HG03378 (cell line): Measurements from ENCODE around the gene NECTIN1.

ENCODE experiments used
- ATAC-seq: cut with Tn5 transposase; IDR thresholded peaks from one replicate; pipeline ENCODE4 v1.9.1; 2021; ENCODE audit warnings: mild to moderate bottlenecking, moderate library complexity; ENCODE audit not compliant: unreplicated experiment

Gene NECTIN1

DNA sequence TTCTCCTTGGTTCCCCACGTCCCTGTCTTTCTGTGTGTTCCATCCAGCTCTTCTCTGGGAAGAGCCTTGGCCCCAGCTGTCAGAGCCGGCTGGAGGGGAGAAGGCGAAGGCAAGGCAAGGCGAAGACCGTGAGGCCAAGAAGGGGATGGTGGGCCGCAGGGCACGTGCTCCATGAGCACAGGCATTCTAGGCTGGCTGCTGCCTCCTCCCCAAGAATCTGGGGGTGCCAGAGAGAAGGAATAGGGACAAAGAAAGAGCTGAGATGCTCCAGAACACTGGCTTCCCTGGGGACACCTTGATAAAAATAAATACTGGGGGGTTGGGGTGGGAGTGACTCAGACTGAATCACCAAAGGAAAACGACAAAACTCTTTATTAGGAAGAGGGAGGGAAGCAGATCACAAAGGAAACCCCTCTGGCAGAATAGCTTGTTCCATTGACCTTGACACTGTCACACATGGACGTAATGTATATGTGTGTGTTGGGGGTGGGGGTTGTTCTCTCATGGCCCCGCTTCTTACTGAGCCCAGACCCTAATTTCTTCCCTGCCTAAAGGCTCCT, 52.5 kb downstream of the NECTIN1 start:
- ATAC-seq: no peak

DNA sequence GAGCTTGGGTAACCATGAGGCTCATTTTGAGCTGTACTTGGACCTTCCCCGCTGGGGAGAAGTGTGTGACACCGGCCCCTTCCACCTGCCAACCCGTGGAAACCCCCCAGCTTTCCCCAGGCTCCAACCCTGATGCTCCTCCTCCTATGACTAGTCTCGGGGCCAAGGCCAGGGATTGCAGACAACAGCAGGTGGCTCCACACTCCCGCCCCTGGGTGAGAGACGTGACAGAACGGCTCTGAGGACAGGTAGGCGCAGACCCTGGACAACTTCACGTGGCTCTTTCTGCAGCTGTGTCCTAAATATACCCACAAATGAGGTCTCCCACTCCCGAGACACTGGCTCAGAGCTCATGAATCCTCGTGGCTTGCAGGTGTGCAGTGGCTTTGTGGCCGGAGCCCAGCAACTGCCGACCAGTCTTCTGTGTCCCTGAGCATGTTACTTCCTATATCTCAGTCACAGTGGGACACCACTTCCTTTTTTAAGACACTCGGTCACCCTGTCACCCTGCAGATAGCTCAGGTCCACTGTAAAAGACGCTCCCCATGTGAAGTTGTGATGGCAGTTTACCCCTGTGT, 55.2 kb downstream of the NECTIN1 start:
- ATAC-seq: peak; percentile 85

GRCh38 chr11:119673052-119673758, 55.8 kb downstream of the NECTIN1 start:
- no peak for ATAC-seq

GRCh38 chr11:119672597-119672996, 56.4 kb downstream of the NECTIN1 start:
- no peak for ATAC-seq

- no peak for ATAC-seq
Measured at GRCh38 chr11:119671561-119672015, 57.4 kb downstream of the NECTIN1 start.

- ATAC-seq: no peak
Measured at GRCh38 chr11:119671051-119671450, 57.9 kb downstream of the NECTIN1 start.

- ATAC-seq: no peak
Measured at GRCh38 chr11:119669487-119669886, 59.5 kb downstream of the NECTIN1 start.

DNA sequence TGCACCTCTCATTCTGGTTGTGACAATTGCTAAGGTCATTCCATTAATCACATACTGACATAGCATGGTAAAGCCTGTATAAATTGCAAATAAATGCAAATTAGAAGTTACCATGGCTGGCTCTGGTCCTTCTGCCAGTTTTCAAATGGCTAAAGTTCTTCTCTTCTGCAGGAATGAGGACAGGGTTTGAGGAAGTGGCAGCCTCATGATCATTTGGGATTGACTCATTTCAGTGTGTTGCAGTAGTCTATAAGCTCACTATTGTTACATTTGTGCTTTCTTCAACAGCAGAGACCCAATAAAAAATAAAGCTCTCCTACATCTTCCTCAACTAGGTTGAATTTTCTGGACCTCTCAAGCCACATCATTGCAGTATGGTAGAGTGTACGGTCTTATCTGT, 60.3 kb downstream of the NECTIN1 start:
- ATAC-seq: no peak

DNA sequence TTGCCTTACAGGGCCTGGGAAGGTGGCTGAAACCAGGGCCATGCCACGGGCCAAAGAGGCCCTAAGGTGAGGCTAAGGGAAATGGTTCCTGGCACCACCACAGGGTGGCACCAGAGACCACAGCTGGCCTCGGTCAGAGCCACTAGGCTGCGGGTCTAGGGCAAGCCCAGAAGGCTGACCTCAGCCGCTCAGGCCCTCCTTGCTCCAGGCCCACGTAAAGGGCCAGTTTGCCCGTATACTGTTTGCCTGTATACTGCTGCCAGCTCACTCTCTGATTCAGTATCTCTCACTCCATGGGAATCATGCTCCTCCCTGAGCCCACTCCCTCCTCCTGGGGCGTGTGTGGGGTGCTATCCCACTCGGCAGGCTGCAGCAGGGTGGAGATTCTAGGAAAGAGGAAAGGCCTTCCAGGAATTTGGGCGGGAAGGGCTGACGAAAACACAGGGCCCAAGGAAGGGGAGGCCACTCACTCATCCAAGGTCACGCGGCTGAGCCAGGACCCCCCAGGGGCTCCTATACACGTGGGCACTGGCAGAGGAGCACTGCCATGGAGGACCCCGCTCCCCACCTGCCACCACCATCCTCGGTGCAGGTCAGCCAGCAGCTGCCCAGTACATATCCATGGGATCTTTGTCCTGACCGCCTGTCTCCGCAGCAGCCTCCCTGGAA, 62.4 kb downstream of the NECTIN1 start:
- ATAC-seq: peak; percentile 71

DNA sequence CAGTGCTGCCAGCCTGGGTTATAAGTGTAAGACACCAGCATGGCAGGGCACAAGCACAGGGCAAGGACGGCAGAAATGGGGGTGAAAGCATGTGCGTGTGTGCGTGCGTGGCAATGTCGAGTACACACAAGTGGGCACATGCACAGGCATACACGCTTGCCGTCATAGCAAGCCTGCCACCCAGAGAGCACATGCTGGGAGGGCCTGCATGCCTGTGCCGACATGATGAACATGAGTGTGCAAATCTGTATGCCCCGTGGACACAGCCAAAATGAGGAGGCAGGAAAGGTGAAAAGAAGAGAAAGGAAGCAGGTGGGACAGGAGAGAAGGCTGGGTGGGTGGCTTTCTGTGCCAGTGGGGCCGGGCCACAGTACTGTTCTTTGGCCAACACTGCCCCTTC, 62.9 kb downstream of the NECTIN1 start:
- ATAC-seq: no peak

DNA sequence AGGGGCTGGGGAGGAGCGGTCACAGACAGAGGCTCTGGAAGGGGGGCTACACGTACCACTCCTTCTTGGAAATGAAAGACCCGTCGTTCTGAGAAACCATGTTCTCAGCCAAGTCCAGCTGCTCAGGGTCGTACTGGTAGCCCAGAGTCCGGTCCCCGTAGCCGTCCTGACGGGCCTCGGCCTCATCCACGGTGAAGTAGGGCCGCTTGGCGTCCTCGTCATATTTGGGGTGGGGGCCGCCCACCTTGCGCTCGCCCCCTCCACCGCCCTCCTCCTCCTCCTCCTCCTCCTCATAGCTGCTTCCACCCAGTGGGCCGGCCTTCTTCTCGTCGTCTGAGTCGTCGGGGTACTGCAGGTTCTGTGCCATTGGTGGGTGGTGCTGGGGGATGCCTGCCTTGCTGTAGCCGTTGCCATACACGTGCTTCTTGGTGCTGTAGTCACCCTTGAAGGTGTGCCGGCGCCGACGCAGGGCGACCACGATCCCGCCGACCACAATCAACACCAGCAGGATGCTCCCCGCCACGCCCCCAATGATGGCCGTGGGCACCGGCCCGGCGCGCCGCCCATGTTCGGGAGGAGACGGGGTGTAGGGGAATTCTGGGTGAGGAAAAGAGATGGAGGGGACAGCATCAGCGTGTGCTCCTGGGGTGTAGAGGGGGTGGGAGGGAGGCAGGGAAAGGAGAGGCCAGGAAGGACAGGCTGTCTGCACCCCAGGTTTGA, 64.1 kb downstream of the NECTIN1 start:
- ATAC-seq: no peak

DNA sequence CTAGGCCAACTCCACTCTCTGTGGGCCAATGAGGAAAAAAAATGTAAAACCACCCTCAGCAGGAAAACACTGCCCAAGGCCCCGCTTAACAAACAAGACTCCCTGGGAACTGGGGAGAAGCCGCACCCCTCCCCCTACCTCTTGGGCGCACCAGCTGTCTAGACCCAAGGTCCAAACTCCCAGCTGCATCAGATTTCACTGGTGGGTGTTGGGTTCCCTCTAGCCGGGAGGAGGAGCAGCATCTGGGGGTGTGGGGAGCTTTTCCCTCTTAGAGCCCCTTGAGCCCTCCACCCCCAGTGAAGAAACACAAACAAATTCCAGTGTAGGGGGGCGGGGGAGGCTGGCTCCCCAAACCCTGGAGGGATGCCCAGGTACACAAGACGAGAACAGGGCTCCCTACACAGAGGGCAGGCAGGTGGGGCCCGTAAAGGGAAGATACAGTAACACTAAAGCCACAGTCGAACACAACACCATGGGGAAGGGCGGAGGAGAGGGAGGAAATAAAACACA, 64.9 kb downstream of the NECTIN1 start:
- ATAC-seq: no peak

DNA sequence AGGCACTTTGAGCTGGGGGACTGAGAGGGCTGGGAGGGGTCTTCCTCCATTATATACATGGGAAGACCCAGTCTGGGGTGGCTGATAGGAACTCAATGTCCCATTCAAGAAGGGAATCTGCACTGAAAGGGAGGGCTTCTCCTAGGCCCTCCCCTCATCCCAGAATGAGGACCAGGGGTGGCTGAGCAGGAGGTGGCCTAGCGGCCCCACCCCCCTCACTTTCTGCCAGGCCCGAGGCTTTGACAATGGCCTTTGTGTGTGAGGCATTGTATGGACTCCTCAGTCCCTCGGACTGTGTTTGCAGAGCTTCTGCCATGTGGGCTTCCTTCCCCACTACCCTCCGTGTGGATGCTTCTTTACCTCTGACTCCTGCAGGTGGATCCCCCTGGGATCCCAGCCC, 65.7 kb downstream of the NECTIN1 start:
- ATAC-seq: no peak

DNA sequence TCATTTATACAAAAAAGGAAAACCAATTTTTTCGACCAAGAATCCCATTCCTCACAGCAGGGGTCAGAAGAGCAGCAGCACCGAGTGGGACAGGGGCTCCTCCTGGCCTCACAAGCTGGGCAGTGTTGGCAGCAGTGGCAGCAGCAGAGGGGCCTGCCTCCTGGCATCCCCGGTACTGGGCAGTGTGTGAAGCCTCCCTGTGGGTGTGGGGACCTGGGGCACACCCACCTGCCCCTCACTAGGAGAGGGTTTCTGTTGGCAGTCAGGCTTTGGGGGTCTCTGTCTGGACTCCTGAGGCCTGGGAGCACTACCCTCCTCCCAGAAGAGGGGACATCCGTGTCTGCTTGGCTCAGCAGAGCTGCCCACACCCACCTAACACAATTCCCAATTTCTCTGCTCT, 67.8 kb downstream of the NECTIN1 start:
- ATAC-seq: no peak

- ATAC-seq: no peak
Measured at GRCh38 chr11:119659971-119660723, 68.9 kb downstream of the NECTIN1 start.

GRCh38 chr11:119652907-119653659, 75.9 kb downstream of the NECTIN1 start:
- ATAC-seq: no peak

DNA sequence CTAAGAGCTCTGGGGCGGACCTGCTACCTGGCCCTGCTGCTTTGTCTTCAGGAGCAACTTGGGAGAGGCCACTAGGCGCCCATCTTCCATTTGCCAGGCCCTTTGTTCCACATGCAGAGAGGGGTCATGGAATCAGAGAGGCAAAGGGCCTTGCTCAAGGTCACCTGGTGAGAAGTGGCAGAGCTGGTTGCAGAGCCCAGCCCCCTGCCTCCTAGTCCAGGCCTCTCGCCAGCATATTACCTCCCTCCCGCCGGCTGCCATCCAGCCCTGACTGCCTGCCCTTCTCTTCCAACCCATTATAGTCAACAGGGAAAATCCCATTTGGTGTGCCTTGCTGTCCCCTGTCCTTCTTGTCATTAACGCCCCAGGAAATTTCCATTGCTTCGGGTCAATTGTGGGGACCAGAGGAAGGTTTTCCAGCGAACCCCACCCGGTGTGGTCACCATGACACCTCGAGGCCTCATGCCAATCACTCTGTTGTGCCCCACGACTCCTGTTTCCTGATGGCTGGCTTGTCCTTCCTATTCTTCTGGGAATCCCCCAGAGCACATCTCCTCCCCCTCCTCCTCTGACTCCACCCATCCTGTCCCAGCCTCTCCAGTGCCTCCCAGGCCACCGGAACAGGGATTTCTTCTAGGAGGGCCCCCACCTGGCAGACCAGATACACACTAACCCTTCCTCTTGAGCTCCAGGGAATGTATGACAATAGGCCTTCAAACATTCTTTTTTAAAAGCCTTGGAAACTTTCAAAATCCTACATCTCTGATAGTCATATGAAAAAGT, 77.0 kb downstream of the NECTIN1 start:
- no peak for ATAC-seq

DNA sequence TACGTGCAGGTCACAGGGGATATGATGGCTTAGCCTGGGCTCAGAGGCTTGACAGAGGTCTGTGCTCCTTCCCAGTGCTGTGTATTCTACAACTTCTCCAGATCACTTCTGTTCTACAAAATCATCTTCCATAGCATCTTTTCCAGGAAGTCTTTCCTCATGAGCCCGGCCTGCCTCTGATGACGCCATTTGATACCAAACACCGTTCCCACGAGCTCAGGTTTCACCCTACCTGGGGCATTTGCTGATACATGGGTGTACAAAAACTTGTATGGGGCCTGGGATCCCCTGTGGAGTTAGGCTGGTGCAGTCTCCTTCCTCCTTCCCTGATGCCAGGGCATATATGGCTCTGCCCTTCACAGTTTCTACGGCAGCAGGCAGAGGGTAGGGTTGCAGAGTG, 78.7 kb downstream of the NECTIN1 start:
- no peak for ATAC-seq

DNA sequence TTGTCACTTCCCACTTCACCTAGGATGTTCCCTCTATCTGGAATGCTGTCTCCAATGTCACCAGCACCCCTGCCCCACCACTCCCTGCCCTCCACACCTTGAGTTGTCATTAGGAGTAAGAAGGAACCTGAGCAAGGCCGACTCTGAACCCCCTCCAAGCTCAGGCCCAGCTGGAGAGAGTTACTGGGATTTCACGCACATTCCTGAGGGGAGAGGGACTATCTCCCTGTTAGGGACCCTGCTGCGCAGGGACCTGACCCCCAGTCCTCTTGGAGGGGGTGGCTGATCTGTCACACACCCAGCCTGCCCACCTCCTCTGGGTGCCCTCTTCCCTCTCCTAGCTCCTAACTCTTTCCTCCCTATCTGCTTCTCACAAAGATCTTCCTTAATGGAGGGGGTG, 81.7 kb downstream of the NECTIN1 start:
- no peak for ATAC-seq
